GM23338 (cell line): ENCODE measurements around the gene GDE1. TPM values are rescaled to one million over a fixed set of nuclear protein-coding genes. Genes with fewer than 3 reads are reported as not detected.
A peak's percentile ranks its signal among the peaks of the same experiment; 100 is the strongest.

ENCODE experiments used
- ATAC-seq: fragments of 200-7000 bp; cut with Tn5 transposase; 3 replicates; pipeline ENCODE4 v1.9.1; 2020
- DNase-seq: peaks from one replicate; pipeline ENCODE4 v3.0.0-alpha.2; 2015; ENCODE audit warnings: low spot score
- H2AFZ ChIP-seq: fragments of 200-600 bp; sonication (generic); 2 replicates; pipeline ENCODE4 v1.8.0; 2016; ENCODE audit warnings: antibody characterized with exemption, mild to moderate bottlenecking, moderate library complexity
- H3F3A ChIP-seq: fragments of 200-600 bp; sonication (generic); replicated peaks from 2 replicates; pipeline ENCODE4 v1.8.0; 2017; ENCODE audit warnings: antibody characterized with exemption, mixed run types, low read depth
- H3K27ac ChIP-seq: fragments of 200-600 bp; sonication (generic); 2 replicates; pipeline ENCODE4 v1.6.1; 2016; ENCODE audit warnings: low read depth
- H3K27me3 ChIP-seq: fragments of 200-600 bp; sonication (generic); 2 replicates; pipeline ENCODE4 v1.8.0; 2016; ENCODE audit warnings: mild to moderate bottlenecking, mixed run types, moderate library complexity; ENCODE audit not compliant: insufficient read depth
- H3K36me3 ChIP-seq: fragments of 200-600 bp; sonication (generic); 2 replicates; pipeline ENCODE4 v1.8.0; 2016; ENCODE audit warnings: mild to moderate bottlenecking; ENCODE audit not compliant: insufficient read depth
- H3K4me1 ChIP-seq: fragments of 200-600 bp; sonication (generic); 2 replicates; pipeline ENCODE4 v1.8.0; 2016; ENCODE audit warnings: mild to moderate bottlenecking, moderate library complexity; ENCODE audit not compliant: insufficient read depth
- H3K4me2 ChIP-seq: fragments of 200-600 bp; sonication (generic); 2 replicates; pipeline ENCODE4 v1.7.1; 2017; ENCODE audit warnings: mixed run types
- H3K4me3 ChIP-seq: fragments of 200-600 bp; sonication (generic); 2 replicates; pipeline ENCODE4 v1.6.1; 2016; ENCODE audit warnings: mixed run types
- H3K79me2 ChIP-seq: fragments of 200-600 bp; sonication (generic); replicated peaks from 2 replicates; pipeline ENCODE4 v1.8.0; 2017; ENCODE audit warnings: mild to moderate bottlenecking; ENCODE audit not compliant: insufficient read depth
- H3K9me2 ChIP-seq: fragments of 200-600 bp; sonication (generic); 2 replicates; pipeline ENCODE4 v1.8.0; 2017; ENCODE audit not compliant: insufficient read depth
- H4K20me1 ChIP-seq: fragments of 200-600 bp; sonication (generic); replicated peaks from 2 replicates; pipeline ENCODE4 v1.8.0; 2017; ENCODE audit warnings: mild to moderate bottlenecking; ENCODE audit not compliant: insufficient read depth
- H3K27ac Mint-ChIP-seq: 2 replicates; pipeline ENCODE4 v1.8.0; 2020; ENCODE audit warnings: inconsistent platforms, mild to moderate bottlenecking, moderate library complexity, mixed read lengths
- H3K27me3 Mint-ChIP-seq: 3 replicates; pipeline ENCODE4 v1.8.0; 2022; ENCODE audit warnings: low read depth, mild to moderate bottlenecking, moderate library complexity, mixed read lengths, inconsistent platforms; ENCODE audit not compliant: insufficient read depth, poor library complexity
- H3K36me3 Mint-ChIP-seq: 3 replicates; pipeline ENCODE4 v1.8.0; 2021; ENCODE audit warnings: low read depth, mild to moderate bottlenecking, inconsistent platforms, moderate library complexity, mixed read lengths
- H3K4me1 Mint-ChIP-seq: 3 replicates; pipeline ENCODE4 v1.8.0; 2020; ENCODE audit warnings: mild to moderate bottlenecking, inconsistent platforms, mixed read lengths
- H3K4me3 Mint-ChIP-seq: 3 replicates; pipeline ENCODE4 v1.8.0; 2021; ENCODE audit warnings: moderate library complexity, mild to moderate bottlenecking, inconsistent platforms, mixed read lengths
- H3K9me3 Mint-ChIP-seq: 3 replicates; pipeline ENCODE4 v1.8.0; 2020; ENCODE audit warnings: moderate library complexity, mild to moderate bottlenecking, inconsistent platforms, mixed read lengths
- EZH2 ChIP-seq: fragments of 200-600 bp; sonication (generic); IDR thresholded peaks from one replicate; pipeline ENCODE4 v1.8.0; 2017; ENCODE audit warnings: antibody characterized with exemption, mild to moderate bottlenecking, low read depth; ENCODE audit not compliant: unreplicated experiment
- EZH2phosphoT487 ChIP-seq: fragments of 200-600 bp; sonication (generic); IDR thresholded peaks from one replicate; pipeline ENCODE4 v1.8.1; 2018; ENCODE audit warnings: antibody characterized with exemption; ENCODE audit not compliant: unreplicated experiment
- NANOG ChIP-seq: IDR thresholded peaks from 2 replicates; pipeline ENCODE4 v1.6.1; 2016; ENCODE audit warnings: antibody characterized with exemption, borderline replicate concordance
- POLR2AphosphoS5 ChIP-seq: IDR thresholded peaks from 2 replicates; pipeline ENCODE4 v1.6.1; 2016; ENCODE audit warnings: antibody characterized with exemption, low read depth
- ZNF331 ChIP-seq: fragments of 250-450 bp; sonication (Bioruptor Pico); IDR thresholded peaks from 2 replicates; pipeline ENCODE4 v1.5.0; 2020; ENCODE audit warnings: low read depth, mild to moderate bottlenecking, moderate library complexity
- polyA plus RNA-seq: library from polyadenylated mRNA; unstranded; fragments of >200 nt; fragmentation: Nextera tagmentation; extraction: Ambion mirVana; gene quantifications from 2 replicates; pipeline ENCODE4 v1.2.1, GENCODE V29; 2016
- total RNA-seq: library from RNA; depleted of rRNA; stranded (reverse); fragments of >200 nt; shearing (Covaris generic); gene quantifications from 2 replicates; pipeline ENCODE4 v1.2.3, GENCODE V29; 2014
- TF ChIP-seq, protein P1 (sequence below): fragments of 250-450 bp; sonication (Bioruptor Pico); IDR thresholded peaks from 2 replicates; pipeline ENCODE4 v1.5.0; 2020; ENCODE audit warnings: mild to moderate bottlenecking, moderate library complexity
- TF ChIP-seq, protein P2 (sequence below), 2 experiments: fragments of 200-600 bp in 1 of 2; sonication (generic) in 1 of 2; conservative IDR thresholded peaks; 2 replicates each; pipeline versions ENCODE4 v1.5.1 to v1.6.1; 2016 to 2017; ENCODE audit warnings: antibody characterized with exemption in 2 of 2, low read depth in 2 of 2, mild to moderate bottlenecking in 2 of 2, moderate library complexity in 1 of 2
- TF ChIP-seq, protein P3 (sequence below): IDR thresholded peaks from one replicate; pipeline ENCODE4 v1.6.1; 2018; ENCODE audit warnings: antibody characterized with exemption; ENCODE audit not compliant: unreplicated experiment
- TF ChIP-seq, protein P4 (sequence below): IDR thresholded peaks from 2 replicates; pipeline ENCODE4 v1.6.1; 2016; ENCODE audit warnings: antibody characterized with exemption

GDE1 gene
- total and polyA plus RNA-seq, 2 experiments from 2014 or later: 30.0 to 69.3 TPM

DNA sequence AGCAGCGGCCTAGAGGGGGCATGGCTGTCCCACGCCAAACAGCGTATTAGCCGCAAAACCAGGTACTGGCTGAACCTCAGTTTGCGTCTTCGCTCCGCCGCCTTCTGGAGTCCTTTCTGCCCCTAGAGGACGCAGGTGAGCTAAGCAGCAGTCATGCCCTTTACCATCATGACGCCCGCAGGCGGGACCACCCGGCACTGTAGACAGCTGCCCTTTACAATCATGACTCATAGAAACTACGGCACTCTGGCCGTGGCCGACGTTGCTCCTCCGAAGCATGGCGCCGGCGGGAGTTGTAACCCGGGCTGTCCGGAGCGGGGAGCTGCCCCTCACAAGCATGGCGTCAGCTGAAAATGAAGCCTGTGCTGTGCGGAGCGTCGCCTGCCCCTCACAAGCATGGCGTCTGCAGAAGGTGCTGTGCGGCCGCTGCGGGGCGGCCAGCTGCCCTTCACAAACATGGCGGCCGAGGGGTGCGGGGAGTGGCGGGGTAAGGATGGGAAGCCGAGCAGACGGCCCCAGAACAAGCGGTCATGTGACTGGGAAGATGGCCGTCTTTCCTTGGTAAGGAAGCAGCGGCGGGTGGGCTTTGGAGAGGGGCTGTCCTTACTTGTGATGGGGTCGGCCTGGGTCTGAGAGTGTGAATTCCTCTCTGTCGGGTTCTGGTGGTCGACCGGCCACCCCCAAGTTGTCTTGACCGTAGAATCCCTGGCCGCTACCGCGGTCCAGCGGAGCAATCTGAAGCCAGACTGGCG is 33.5 kb upstream of the GDE1 start, which contains the start of gene VPS35L (continued):
- TF ChIP-seq, protein P1, sequence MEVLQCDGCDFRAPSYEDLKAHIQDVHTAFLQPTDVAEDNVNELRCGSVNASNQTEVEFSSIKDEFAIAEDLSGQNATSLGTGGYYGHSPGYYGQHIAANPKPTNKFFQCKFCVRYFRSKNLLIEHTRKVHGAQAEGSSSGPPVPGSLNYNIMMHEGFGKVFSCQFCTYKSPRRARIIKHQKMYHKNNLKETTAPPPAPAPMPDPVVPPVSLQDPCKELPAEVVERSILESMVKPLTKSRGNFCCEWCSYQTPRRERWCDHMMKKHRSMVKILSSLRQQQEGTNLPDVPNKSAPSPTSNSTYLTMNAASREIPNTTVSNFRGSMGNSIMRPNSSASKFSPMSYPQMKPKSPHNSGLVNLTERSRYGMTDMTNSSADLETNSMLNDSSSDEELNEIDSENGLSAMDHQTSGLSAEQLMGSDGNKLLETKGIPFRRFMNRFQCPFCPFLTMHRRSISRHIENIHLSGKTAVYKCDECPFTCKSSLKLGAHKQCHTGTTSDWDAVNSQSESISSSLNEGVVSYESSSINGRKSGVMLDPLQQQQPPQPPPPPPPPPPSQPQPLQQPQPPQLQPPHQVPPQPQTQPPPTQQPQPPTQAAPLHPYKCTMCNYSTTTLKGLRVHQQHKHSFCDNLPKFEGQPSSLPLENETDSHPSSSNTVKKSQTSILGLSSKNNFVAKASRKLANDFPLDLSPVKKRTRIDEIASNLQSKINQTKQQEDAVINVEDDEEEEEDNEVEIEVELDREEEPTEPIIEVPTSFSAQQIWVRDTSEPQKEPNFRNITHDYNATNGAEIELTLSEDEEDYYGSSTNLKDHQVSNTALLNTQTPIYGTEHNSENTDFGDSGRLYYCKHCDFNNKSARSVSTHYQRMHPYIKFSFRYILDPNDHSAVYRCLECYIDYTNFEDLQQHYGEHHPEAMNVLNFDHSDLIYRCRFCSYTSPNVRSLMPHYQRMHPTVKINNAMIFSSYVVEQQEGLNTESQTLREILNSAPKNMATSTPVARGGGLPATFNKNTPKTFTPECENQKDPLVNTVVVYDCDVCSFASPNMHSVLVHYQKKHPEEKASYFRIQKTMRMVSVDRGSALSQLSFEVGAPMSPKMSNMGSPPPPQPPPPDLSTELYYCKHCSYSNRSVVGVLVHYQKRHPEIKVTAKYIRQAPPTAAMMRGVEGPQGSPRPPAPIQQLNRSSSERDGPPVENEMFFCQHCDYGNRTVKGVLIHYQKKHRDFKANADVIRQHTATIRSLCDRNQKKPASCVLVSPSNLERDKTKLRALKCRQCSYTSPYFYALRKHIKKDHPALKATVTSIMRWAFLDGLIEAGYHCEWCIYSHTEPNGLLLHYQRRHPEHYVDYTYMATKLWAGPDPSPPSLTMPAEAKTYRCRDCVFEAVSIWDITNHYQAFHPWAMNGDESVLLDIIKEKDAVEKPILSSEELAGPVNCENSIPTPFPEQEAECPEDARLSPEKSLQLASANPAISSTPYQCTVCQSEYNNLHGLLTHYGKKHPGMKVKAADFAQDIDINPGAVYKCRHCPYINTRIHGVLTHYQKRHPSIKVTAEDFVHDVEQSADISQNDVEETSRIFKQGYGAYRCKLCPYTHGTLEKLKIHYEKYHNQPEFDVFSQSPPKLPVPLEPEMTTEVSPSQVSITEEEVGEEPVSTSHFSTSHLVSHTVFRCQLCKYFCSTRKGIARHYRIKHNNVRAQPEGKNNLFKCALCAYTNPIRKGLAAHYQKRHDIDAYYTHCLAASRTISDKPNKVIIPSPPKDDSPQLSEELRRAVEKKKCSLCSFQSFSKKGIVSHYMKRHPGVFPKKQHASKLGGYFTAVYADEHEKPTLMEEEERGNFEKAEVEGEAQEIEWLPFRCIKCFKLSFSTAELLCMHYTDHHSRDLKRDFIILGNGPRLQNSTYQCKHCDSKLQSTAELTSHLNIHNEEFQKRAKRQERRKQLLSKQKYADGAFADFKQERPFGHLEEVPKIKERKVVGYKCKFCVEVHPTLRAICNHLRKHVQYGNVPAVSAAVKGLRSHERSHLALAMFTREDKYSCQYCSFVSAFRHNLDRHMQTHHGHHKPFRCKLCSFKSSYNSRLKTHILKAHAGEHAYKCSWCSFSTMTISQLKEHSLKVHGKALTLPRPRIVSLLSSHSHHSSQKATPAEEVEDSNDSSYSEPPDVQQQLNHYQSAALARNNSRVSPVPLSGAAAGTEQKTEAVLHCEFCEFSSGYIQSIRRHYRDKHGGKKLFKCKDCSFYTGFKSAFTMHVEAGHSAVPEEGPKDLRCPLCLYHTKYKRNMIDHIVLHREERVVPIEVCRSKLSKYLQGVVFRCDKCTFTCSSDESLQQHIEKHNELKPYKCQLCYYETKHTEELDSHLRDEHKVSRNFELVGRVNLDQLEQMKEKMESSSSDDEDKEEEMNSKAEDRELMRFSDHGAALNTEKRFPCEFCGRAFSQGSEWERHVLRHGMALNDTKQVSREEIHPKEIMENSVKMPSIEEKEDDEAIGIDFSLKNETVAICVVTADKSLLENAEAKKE: no peak
- TF ChIP-seq POLR2AphosphoS5 (peak; percentile 61), EZH2phosphoT487 (no peak)

DNA sequence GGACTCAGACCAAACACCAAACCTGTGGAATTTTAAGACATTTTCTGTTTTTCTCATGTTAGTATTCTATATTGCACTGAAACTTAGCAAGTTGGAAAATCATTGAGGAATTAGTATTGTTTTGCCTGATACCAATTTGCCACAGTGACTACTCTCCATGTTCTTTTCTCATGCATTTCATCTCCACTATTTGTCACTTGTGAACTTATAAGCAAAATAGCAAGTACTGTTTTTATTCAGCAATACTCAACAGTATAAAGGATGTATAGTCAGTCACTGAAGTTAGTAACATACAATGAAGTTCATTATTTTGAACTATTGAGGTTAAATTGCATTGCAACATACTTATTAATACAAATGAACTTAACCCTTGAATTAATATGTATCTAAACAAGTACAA is 27.8 kb upstream of the GDE1 start:
- no peak for DNase-seq
- Histone ChIP-seq H3K4me2 (no peak overlapping the region), H3K79me2 (no peaks in the 10 kb centered on the region), H3K27me3 (no peaks in the 10 kb centered on the region), H3K27ac (no peak overlapping the region), H3K4me3 (no peak overlapping the region), H3F3A (no peaks in the 10 kb centered on the region), H3K4me1 (no peaks in the 10 kb centered on the region), H3K9me2 (no peaks in the 10 kb centered on the region), H3K36me3 (peaks cover 24% of the 10 kb centered on the region), H4K20me1 (no peaks in the 10 kb centered on the region), H2AFZ (no peak overlapping the region)
- ATAC-seq: no peak
- peaks cover 11% of the 10 kb centered on the region; the same call in 2 of the 3 replicates for H3K36me3 Mint-ChIP-seq
- no peak overlapping the region for H3K27ac Mint-ChIP-seq
- no peaks in the 10 kb centered on the region for H3K9me3 Mint-ChIP-seq
- H3K4me1 Mint-ChIP-seq: no peaks in the 10 kb centered on the region
- H3K27me3 Mint-ChIP-seq: peaks cover under 1% of the 10 kb centered on the region
- TF ChIP-seq ZNF331 (CRISPR knock-in tag) (no peak), EZH2phosphoT487 (no peak), EZH2 (no peak), POLR2AphosphoS5 (no peak), NANOG (no peak)
- TF ChIP-seq, protein P2, sequence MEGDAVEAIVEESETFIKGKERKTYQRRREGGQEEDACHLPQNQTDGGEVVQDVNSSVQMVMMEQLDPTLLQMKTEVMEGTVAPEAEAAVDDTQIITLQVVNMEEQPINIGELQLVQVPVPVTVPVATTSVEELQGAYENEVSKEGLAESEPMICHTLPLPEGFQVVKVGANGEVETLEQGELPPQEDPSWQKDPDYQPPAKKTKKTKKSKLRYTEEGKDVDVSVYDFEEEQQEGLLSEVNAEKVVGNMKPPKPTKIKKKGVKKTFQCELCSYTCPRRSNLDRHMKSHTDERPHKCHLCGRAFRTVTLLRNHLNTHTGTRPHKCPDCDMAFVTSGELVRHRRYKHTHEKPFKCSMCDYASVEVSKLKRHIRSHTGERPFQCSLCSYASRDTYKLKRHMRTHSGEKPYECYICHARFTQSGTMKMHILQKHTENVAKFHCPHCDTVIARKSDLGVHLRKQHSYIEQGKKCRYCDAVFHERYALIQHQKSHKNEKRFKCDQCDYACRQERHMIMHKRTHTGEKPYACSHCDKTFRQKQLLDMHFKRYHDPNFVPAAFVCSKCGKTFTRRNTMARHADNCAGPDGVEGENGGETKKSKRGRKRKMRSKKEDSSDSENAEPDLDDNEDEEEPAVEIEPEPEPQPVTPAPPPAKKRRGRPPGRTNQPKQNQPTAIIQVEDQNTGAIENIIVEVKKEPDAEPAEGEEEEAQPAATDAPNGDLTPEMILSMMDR (conservative IDR thresholded peaks at IDR 0.05; ENCODE audit: low read depth in 2 of 2): no peak
- TF ChIP-seq, protein P3, sequence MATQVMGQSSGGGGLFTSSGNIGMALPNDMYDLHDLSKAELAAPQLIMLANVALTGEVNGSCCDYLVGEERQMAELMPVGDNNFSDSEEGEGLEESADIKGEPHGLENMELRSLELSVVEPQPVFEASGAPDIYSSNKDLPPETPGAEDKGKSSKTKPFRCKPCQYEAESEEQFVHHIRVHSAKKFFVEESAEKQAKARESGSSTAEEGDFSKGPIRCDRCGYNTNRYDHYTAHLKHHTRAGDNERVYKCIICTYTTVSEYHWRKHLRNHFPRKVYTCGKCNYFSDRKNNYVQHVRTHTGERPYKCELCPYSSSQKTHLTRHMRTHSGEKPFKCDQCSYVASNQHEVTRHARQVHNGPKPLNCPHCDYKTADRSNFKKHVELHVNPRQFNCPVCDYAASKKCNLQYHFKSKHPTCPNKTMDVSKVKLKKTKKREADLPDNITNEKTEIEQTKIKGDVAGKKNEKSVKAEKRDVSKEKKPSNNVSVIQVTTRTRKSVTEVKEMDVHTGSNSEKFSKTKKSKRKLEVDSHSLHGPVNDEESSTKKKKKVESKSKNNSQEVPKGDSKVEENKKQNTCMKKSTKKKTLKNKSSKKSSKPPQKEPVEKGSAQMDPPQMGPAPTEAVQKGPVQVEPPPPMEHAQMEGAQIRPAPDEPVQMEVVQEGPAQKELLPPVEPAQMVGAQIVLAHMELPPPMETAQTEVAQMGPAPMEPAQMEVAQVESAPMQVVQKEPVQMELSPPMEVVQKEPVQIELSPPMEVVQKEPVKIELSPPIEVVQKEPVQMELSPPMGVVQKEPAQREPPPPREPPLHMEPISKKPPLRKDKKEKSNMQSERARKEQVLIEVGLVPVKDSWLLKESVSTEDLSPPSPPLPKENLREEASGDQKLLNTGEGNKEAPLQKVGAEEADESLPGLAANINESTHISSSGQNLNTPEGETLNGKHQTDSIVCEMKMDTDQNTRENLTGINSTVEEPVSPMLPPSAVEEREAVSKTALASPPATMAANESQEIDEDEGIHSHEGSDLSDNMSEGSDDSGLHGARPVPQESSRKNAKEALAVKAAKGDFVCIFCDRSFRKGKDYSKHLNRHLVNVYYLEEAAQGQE: no peak
- TF ChIP-seq, protein P4, sequence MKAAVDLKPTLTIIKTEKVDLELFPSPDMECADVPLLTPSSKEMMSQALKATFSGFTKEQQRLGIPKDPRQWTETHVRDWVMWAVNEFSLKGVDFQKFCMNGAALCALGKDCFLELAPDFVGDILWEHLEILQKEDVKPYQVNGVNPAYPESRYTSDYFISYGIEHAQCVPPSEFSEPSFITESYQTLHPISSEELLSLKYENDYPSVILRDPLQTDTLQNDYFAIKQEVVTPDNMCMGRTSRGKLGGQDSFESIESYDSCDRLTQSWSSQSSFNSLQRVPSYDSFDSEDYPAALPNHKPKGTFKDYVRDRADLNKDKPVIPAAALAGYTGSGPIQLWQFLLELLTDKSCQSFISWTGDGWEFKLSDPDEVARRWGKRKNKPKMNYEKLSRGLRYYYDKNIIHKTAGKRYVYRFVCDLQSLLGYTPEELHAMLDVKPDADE: no peak
- H3K4me3 Mint-ChIP-seq: no peak overlapping the region
